ENCODE results near the gene UBE2G2.

The UBE2G2 gene

GRCh38 chr21:44819283-44820243, 17.9 kb upstream of the UBE2G2 start:
- no peaks in the 10 kb centered on the region for H3K4me1 ChIP-seq

GRCh38 chr21:44818640-44819011, 17.0 kb upstream of the UBE2G2 start:
- no peaks in the 10 kb centered on the region for H3K4me1 ChIP-seq
- H3K27me3 ChIP-seq (ENCODE audit: control insufficient read depth, insufficient read depth, low read length), result no peaks in the 10 kb centered on the region
- H2AFZ ChIP-seq, result peak overlapping the region; percentile 85
- no peak for TF ChIP-seq CTCF (IDR thresholded peaks at IDR 0.05)
- no peaks in the 10 kb centered on the region for H3K9me3 ChIP-seq (ENCODE audit: control insufficient read depth, low read length)
- no peaks in the 10 kb centered on the region for H3K79me2 ChIP-seq
- peak overlapping the region; percentile 68 for H3K4me2 ChIP-seq (ENCODE audit: low read length)
- H3K36me3 ChIP-seq (ENCODE audit: control insufficient read depth, insufficient read depth, low read length), result no peaks in the 10 kb centered on the region
- H3K27ac ChIP-seq, result peak overlapping the region; percentile 49
- peak overlapping the region; percentile 41 for H3K4me3 ChIP-seq (ENCODE audit: low read depth, low read length)
- no peak overlapping the region for H3K9ac ChIP-seq

More at GRCh38 chr21:44819283-44820243, 17.9 kb upstream of the UBE2G2 start:
- no peaks in the 10 kb centered on the region for H3K27me3 ChIP-seq (ENCODE audit: control insufficient read depth, insufficient read depth, low read length)
- no peak overlapping the region for H3K9ac ChIP-seq
- no peak overlapping the region for H3K4me3 ChIP-seq (ENCODE audit: low read depth, low read length)
- no peak overlapping the region for H3K27ac ChIP-seq
- H3K4me2 ChIP-seq (ENCODE audit: low read length), result no peak overlapping the region
- no peaks in the 10 kb centered on the region for H3K9me3 ChIP-seq (ENCODE audit: control insufficient read depth, low read length)
- no peak for TF ChIP-seq CTCF (IDR thresholded peaks at IDR 0.05)
- no peak overlapping the region for H2AFZ ChIP-seq
- H3K79me2 ChIP-seq, result no peaks in the 10 kb centered on the region
- H3K36me3 ChIP-seq (ENCODE audit: control insufficient read depth, insufficient read depth, low read length), result no peaks in the 10 kb centered on the region

DNA sequence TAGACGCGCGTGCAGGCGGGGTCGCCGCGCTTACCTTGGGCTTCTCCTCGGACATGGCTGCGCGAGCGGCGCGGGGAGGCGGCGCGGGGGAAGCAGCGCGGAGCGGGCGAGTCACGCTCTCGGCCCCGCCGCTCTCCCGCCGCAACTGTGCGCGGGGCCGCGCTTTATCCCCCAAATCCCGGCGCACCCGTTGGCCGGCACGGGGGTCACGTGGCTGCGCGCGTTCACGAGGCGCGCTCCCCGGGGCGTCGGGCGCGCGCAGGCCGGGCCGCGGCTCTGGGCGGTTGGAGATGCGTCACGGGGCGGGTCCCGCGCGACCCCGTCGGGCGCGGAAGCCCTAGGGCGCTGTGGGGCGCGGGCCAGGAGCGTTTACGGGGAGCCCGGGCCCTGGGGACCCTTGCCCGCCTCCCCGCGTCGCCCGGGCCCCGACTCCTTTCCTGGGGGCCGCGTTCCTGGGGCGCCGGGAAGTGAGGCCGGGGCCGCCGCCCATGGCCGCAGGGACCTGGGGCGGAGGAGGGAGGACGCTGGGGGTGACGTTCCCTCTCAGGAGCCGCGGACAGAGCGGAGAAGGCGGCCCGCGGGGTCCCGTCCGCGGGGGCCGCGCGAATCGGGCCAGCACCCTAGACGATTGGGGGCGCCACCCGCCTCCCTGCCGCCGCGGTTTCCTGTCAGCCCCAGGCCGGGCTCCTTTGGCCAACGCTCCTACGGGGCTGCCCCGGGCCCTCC, 16.5 kb upstream of the UBE2G2 start, which contains the start of gene SUMO3:
TSS of gene SUMO3 (minus strand) at position 149 of the 726 bp plus-strand sequence. CDS start at position 55, 94 bp downstream.
- Histone ChIP-seq H3K9ac (peak within 1 kb of the TSS; percentile 61), H3K27me3 (ENCODE audit: control insufficient read depth, insufficient read depth, low read length) (no peaks in the 10 kb centered on the region), H3K79me2 (no peaks in the 10 kb centered on the region), H3K9me3 (ENCODE audit: control insufficient read depth, low read length) (no peaks in the 10 kb centered on the region), H3K36me3 (ENCODE audit: control insufficient read depth, insufficient read depth, low read length) (no peaks in the 10 kb centered on the region), H3K4me2 (ENCODE audit: low read length) (peak within 1 kb of the TSS; percentile 68), H3K27ac (peak within 1 kb of the TSS; percentile 49), H2AFZ (peak within 1 kb of the TSS; percentile 85), H3K4me1 (no peaks in the 10 kb centered on the region), H3K4me3 (ENCODE audit: low read depth, low read length) (peak within 1 kb of the TSS; percentile 47)
- TF ChIP-seq CTCF (IDR thresholded peaks at IDR 0.05), result no peak

- peak overlapping the region; percentile 47 for H3K4me2 ChIP-seq (ENCODE audit: low read length)
- no peak for TF ChIP-seq CTCF (IDR thresholded peaks at IDR 0.05)
- H3K9me3 ChIP-seq (ENCODE audit: control insufficient read depth, low read length), result no peaks in the 10 kb centered on the region
- H2AFZ ChIP-seq, result peak overlapping the region; percentile 50
- no peaks in the 10 kb centered on the region for H3K27me3 ChIP-seq (ENCODE audit: control insufficient read depth, insufficient read depth, low read length)
- H3K4me1 ChIP-seq, result no peaks in the 10 kb centered on the region
- H3K36me3 ChIP-seq (ENCODE audit: control insufficient read depth, insufficient read depth, low read length), result no peaks in the 10 kb centered on the region
- H3K9ac ChIP-seq, result no peak overlapping the region
- no peaks in the 10 kb centered on the region for H3K79me2 ChIP-seq
- H3K4me3 ChIP-seq (ENCODE audit: low read depth, low read length), result peak overlapping the region; percentile 47
- H3K27ac ChIP-seq, result no peak overlapping the region
Observed at GRCh38 chr21:44817506-44817880, 15.9 kb upstream of the UBE2G2 start.
